Measurements from ENCODE around the gene SFMBT2.

SFMBT2 gene

DNA sequence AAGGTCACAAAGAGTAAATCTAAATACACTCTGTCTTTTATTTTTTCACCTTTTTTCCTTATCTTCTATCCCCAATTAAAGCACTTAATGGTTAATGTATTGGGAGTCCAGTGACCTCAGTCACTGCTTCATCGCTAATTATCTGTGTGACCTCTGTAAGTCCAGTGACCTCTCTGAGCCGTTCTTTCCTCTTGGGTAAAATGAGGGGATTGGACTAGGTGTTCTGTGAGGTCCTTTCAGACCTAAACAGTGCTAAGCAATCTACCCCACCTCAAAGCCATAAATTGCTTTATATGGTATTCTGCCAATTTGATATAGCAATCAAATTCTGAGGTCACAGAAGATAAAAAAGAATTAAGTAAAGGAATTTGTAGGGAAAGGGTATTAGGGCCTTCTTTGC, 3.9 kb upstream of the SFMBT2 start:
- peaks cover 31 to 33% of the 10 kb centered on the region in 2 experiments for H3K4me1 ChIP-seq (ENCODE audit: control insufficient read depth in 1 of 2, insufficient read depth in 1 of 2, low read depth in 1 of 2, low read length in 1 of 2)
- no peak overlapping the region for H3K4me3 ChIP-seq (ENCODE audit: low read depth in 1 of 2, low read length in 1 of 2)
- H3K27me3 ChIP-seq = peaks cover 90% of the 10 kb centered on the region
- TF ChIP-seq, protein P1, sequence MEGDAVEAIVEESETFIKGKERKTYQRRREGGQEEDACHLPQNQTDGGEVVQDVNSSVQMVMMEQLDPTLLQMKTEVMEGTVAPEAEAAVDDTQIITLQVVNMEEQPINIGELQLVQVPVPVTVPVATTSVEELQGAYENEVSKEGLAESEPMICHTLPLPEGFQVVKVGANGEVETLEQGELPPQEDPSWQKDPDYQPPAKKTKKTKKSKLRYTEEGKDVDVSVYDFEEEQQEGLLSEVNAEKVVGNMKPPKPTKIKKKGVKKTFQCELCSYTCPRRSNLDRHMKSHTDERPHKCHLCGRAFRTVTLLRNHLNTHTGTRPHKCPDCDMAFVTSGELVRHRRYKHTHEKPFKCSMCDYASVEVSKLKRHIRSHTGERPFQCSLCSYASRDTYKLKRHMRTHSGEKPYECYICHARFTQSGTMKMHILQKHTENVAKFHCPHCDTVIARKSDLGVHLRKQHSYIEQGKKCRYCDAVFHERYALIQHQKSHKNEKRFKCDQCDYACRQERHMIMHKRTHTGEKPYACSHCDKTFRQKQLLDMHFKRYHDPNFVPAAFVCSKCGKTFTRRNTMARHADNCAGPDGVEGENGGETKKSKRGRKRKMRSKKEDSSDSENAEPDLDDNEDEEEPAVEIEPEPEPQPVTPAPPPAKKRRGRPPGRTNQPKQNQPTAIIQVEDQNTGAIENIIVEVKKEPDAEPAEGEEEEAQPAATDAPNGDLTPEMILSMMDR (IDR thresholded peaks at IDR 0.05) = no peak
- H3K9me3 ChIP-seq = no peaks in the 10 kb centered on the region
- H3K36me3 ChIP-seq = no peaks in the 10 kb centered on the region
- no peak overlapping the region for H3K27ac ChIP-seq

DNA sequence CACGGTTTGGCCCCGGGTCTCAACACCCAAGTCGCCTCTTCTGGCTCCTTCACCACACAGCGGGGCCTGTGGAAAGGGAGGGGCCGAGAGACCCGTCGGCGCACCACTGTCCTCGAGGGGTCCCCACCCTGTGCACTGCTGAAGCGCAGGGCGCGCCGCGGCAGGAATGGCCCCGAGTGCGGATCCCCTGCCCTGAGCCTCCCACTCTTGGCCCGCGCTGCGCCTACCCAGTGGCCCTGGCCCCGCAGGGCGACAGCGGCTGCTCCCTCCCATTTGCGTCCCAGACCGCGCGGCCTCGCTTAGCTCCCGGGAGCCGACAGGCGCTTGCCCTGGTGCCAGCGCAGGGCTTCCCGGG, 2.1 kb upstream of the SFMBT2 start:
- Histone ChIP-seq H3K4me1 (ENCODE audit: control insufficient read depth in 1 of 2, insufficient read depth in 1 of 2, low read depth in 1 of 2, low read length in 1 of 2) (peaks cover 50 to 51% of the 10 kb centered on the region in 2 experiments), H3K27ac (no peak overlapping the region), H3K9me3 (no peaks in the 10 kb centered on the region), H3K27me3 (peaks cover 90% of the 10 kb centered on the region), H3K4me3 (ENCODE audit: low read depth in 1 of 2, low read length in 1 of 2) (peak overlapping the region in 1 of 2 experiments; percentile 19), H3K36me3 (no peaks in the 10 kb centered on the region)
- TF ChIP-seq, protein P1 (IDR thresholded peaks at IDR 0.05) = no peak

DNA sequence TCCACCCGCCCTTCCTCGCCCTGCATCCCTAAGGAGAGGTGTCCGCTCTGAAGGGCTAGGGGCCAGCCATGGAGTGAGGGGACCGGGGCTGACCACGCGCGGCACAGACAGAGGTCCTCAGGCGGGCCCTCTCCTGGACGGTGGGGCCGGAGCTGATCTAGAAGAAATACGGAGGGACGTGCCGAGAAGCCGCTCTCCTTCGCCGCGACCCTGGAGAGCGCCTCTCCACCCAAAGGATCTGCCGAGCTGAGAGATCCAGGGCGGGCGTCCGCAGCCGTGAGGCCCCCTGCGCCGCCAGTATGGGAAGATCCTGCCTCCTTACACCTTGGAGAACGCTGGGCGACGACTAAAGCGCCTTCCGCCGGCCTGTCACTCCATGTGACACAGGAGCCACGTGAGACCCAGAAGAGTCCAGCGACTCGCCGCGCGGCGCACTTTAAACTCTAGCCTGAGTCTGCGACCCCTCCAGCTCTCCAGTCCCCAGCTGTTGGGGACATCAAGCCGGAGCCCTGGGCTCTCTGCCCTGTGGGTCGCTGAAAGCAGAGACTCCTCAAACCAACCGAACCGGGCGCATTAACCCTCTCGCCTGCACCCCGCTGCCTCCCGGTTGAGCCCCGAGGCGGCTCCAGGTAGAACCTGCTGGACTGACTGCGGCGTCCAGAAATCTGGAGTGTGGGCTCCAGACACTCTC, 1.5 kb upstream of the SFMBT2 start:
- H3K27ac ChIP-seq = no peak overlapping the region
- TF ChIP-seq, protein P1 (IDR thresholded peaks at IDR 0.05) = no peak
- H3K4me1 ChIP-seq (ENCODE audit: control insufficient read depth in 1 of 2, insufficient read depth in 1 of 2, low read depth in 1 of 2, low read length in 1 of 2) = peaks cover 55 to 57% of the 10 kb centered on the region in 2 experiments
- peak overlapping the region; percentile 19 to 69 for H3K4me3 ChIP-seq (ENCODE audit: low read depth in 1 of 2, low read length in 1 of 2)
- H3K9me3 ChIP-seq = no peaks in the 10 kb centered on the region
- H3K36me3 ChIP-seq = no peaks in the 10 kb centered on the region
- H3K27me3 ChIP-seq = peaks cover 92% of the 10 kb centered on the region

DNA sequence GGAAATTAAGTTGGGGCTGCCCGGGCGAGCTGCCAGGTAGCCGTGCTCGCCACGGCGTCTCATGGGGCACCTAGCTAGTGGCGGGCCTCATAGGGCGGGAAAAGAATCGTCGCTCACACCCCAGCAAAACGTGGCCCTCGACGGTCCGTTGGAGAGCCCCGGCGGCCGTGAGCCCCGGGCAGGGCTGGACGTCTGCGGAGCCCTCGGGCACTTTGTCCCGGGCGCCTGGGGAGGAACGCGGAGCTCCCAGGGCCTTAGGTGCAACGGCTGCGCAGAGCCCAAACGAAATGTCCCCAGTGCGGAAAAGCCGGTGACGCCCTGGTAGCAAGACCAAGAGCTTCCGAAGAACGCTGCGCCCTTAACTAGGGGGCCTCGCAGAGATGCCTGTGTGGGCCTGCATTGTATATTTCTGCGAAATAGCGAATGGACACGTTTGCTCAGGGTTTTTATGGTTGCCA, 866 bp upstream of the SFMBT2 start:
- Histone ChIP-seq H3K27me3 (peaks cover 98% of the 10 kb centered on the region), H3K9me3 (no peaks in the 10 kb centered on the region), H3K4me3 (ENCODE audit: low read depth in 1 of 2, low read length in 1 of 2) (peak overlapping the region; percentile 2 to 69), H3K4me1 (ENCODE audit: control insufficient read depth in 1 of 2, insufficient read depth in 1 of 2, low read depth in 1 of 2, low read length in 1 of 2) (peaks cover 58 to 63% of the 10 kb centered on the region in 2 experiments), H3K36me3 (no peaks in the 10 kb centered on the region), H3K27ac (no peak overlapping the region)
- TF ChIP-seq, protein P1 (IDR thresholded peaks at IDR 0.05) = no peak

DNA sequence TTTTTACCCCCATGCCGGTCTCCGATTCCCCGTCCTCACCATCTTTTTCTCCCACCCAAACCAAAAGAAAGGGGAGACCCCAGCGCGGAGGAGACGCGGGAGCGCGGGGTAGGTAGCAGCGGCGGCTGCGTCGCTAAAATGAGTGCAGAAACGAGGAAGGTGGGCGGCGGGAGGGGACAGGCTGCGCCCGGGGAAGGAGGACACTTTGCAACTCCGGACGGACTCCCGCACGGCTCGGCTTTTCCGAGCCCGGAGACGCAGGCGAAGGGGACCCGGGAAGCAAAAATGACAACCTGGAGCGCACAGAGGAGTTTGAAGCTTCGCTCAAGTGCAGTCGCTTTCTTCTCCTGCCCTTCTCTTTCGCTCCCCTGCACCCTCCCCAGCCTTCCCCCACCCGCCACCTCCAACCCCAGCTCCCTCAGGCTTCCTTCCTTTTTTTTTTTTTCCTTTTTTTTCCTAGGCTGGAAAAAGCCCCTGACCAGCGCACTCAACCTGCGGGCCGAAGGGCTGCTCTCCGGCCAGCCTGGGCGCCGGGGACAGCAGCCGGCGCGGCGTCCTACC, 453 bp downstream of the SFMBT2 start:
- no peak overlapping the region for H3K27ac ChIP-seq
- H3K4me1 ChIP-seq (ENCODE audit: control insufficient read depth in 1 of 2, insufficient read depth in 1 of 2, low read depth in 1 of 2, low read length in 1 of 2) = peaks cover 58 to 63% of the 10 kb centered on the region in 2 experiments
- peaks cover 89% of the 10 kb centered on the region for H3K27me3 ChIP-seq
- no peaks in the 10 kb centered on the region for H3K36me3 ChIP-seq
- TF ChIP-seq, protein P1 (IDR thresholded peaks at IDR 0.05) = no peak
- H3K4me3 ChIP-seq (ENCODE audit: low read depth in 1 of 2, low read length in 1 of 2) = peak overlapping the region; percentile 63 to 69
- H3K9me3 ChIP-seq = no peaks in the 10 kb centered on the region
